HG03060 (cell line): Measurements from ENCODE around the gene FCGR3B.
"Not testable (repeated sequence)": the region's sequence is repeated elsewhere in the genome, so short reads cannot be mapped to it uniquely, and the experiment has no call there.

Source experiments
- ATAC-seq: cut with Tn5 transposase; IDR thresholded peaks from one replicate; pipeline ENCODE4 v1.9.1; 2021; ENCODE audit warnings: low read depth, moderate number of reproducible peaks; ENCODE audit not compliant: unreplicated experiment

The FCGR3B gene

DNA sequence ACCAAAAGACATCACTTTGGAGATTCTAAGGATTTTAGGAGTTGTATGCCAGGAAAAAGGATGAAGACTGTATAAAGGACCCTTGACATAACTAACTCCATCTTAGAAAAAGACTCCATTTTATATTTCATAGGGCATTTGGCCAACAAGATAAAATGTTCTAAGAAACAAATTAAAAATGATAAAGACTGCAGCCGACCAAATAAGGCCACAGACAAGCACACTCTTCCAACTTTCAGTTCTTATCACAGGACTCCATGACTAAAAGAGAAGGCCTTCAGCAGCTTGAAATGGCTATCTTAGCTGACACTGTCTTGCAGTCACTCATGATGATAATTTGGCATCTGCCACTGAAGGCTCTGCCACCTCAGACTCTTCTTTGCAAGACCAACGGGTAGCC is 8.2 kb upstream of the FCGR3B start:
- not testable (repeated sequence) for ATAC-seq

GRCh38 chr1:161638251-161638993 is 7.4 kb upstream of the FCGR3B start:
- not testable (repeated sequence) for ATAC-seq

- not testable (repeated sequence) for ATAC-seq
These were observed 6.0 kb upstream of the FCGR3B start for GRCh38 chr1:161636976-161637375.

GRCh38 chr1:161636189-161636782 is 5.3 kb upstream of the FCGR3B start:
- ATAC-seq, result not testable (repeated sequence)

DNA sequence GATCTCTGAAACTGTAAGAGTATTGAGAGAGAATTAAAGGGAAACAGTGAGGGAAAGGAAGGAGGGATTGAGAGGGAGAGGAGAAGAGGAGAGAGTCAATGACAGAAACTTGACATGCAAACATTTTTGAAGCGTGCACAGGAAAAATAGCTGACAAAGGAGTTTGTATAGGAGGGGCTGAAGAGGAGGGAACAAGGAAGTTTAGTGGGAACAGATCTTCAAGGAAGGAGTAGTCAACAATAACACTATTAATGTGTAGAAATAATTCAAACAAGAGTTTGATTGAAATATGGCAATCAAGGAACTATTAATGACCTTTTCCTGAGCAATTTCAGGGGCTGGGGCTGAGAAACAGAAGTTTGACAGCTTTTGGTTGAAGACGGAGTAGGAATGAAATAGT is 4.0 kb upstream of the FCGR3B start:
- not testable (repeated sequence) for ATAC-seq

DNA sequence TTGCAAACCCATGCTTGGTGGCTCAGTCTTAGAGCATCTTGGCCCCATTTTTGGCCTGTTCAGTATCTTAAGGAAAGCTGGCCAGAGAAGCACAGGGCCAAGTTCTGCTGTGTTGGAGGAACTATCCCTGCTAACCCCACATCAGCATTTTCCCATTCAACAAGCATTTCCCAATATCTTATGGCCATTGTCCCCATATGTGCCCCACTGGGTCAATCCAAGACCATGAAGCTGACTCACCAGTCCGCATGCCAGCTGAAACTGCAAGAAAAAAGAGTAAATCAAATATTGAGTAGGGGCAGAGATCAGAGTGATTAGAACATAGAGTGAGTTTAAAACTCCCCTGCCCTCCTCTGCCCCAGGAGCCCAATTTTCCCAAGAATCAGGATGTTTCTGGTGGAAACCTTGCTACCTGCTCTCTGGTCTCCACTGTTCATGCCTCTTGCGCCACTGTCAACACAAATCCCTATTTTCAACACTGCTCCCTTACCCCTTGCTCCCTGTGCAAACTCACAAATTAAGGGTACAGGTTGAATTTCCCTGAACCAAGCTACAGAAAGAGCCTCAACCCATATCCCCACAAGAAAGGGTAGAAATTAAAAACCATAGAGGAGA is 741 bp downstream of the FCGR3B start:
- not testable (repeated sequence) for ATAC-seq

- not testable (repeated sequence) for ATAC-seq
These were observed 4.4 kb downstream of the FCGR3B start for GRCh38 chr1:161626445-161627146.

- not testable (repeated sequence) for ATAC-seq
These were observed 6.4 kb downstream of the FCGR3B start for GRCh38 chr1:161624605-161625004.

- ATAC-seq, result not testable (repeated sequence)
These were observed 7.5 kb downstream of the FCGR3B start for GRCh38 chr1:161623401-161624051.

DNA sequence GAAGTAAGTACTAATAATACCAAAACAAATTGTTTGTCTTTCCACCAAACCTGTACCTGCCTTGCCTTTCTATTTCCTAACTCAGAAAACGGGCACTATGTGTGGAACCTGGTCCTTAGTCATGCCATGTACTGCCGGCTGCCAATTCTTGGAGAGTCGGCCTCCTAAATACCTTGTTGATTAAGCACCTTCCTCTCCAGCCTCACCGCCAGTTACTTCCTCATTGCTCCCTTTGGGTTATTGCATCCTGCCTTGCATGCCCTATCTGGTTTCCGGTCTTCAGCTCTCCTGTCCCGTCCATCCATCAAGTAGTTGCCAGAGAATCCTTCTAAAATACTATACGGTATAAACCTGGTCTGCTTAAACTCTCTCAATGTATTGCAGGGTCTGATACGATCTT is 8.9 kb downstream of the FCGR3B start:
- ATAC-seq, result not testable (repeated sequence)

DNA sequence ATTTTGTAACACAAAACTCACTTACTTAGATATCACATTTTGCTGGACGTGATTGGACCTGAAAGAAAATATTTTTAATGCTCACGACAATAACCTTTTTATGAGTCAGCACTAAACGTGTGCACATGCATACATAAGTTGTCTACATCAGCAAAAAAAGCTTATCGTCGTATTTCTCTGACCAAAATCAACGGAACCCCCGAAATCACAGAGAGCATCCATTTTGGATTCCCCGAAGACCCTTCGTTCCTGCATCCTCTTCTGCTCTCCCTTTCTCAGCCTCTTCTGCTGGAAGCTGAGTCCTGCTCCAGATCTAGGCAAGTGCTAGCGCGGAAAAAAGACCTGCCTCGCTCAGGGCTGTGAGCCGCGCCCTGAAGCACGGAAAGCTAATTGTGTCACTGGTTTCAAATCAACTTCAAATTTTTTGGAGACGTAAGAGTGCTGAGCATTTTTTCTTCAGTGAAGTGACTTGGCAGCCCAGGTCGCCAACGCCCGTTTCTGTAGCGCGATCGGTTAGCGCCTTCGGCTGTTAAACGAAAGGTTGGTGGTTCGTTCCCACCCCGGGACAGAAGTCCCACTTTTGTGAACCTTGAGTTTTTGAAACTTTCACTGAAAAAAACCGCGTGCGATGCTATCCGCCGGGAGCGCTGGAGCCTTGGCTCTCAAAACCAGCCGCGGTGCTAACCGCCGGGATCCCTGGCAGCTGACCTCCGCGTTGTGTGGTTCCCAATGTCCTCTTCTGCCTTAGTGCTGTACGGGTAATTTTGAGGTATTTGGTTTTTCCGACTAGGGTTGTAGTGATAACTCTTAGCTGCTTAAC is 9.6 kb downstream of the FCGR3B start:
- ATAC-seq, result not testable (repeated sequence)

DNA sequence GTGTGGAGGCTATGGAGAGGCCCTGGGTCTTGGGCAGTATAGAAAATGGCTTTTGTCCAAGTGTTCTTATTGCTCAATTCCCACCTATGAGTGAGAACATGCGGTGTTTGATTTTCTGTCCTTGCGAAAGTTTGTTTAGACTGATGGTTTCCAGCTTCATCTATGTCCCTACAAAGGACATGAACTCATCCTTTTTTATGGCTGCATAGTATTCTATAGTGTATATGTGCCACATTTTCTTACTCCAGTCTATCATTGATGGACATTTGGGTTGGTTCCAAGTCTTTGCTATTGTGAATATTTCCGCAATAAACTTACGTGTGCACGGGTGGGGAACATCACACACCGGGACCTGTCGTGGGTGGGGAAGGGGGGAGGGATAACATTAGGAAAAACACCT is 10.6 kb downstream of the FCGR3B start:
- not testable (repeated sequence) for ATAC-seq

- ATAC-seq, result not testable (repeated sequence)
These were observed 12.5 kb downstream of the FCGR3B start for GRCh38 chr1:161618517-161618916.

- ATAC-seq, result not testable (repeated sequence)
These were observed 14.6 kb downstream of the FCGR3B start for GRCh38 chr1:161616417-161616816.

GRCh38 chr1:161613142-161613514 is 17.8 kb downstream of the FCGR3B start:
- ATAC-seq, result not testable (repeated sequence)

DNA sequence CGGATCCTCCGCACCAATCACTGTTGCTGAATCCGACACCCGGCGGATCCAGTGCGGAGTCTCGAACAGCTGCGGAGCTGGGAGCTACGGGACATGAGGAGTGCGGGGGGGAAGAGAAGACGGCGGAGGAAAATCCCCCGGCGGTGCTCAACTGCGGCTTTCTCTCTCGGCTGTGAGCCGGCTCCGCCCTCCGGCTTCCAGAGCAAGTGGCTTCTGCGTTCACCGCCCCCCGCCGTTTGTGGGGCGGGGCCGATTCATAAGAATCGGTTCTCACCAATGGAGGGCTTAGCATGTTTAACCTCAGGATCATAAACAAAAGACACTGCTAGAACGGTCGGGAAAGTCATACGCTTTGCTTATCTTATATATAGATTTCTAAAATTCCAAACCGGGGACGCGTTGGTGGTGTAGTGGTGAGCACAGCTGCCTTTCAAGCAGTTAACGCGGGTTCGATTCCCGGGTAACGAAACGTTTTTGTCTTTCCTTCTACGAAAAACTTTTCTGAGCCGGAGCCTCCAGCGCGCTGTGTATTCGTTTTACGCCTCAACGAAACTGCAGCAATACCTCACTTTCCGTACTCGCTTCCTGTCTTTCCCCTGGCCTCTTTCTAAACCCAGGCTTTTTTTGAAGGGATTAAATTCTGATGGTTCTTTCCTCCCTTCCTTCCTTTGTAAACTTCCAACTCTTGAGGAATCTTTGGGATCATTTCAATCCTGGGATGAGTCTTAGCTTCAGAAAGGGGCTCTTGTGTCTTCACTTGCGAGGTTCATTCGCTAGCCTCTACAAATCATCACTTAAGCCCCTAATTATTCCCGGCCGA is 18.4 kb downstream of the FCGR3B start:
- ATAC-seq, result not testable (repeated sequence)

DNA sequence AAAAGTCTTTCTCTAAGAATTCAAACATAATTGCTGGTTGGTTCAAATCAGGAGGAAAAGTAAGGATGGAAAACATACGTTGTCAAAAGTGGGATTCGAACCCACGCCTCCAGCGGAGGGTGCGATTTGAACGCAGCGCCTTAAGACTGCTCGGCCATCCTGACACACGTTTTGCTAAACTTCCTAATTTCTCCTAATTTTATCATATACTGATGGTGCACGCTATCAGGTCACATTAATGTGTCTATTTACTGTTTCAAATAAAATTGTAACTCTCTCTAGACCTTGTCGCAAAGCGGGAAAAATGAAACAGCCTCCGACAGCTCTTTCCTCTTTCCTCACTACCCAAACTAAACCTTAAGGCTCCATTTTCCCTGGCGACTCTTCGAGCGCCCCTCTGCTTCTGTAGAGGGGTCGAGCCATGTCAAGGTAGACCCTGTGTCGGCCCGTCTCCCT is 19.1 kb downstream of the FCGR3B start:
- ATAC-seq, result not testable (repeated sequence)

- ATAC-seq, result not testable (repeated sequence)
These were observed 20.8 kb downstream of the FCGR3B start for GRCh38 chr1:161610198-161610597.
